ENCODE results near the gene ACR.
"Not testable (repeated sequence)": the region's sequence is repeated elsewhere in the genome, so short reads cannot be mapped to it uniquely, and the experiment has no call there.

The ACR gene

DNA sequence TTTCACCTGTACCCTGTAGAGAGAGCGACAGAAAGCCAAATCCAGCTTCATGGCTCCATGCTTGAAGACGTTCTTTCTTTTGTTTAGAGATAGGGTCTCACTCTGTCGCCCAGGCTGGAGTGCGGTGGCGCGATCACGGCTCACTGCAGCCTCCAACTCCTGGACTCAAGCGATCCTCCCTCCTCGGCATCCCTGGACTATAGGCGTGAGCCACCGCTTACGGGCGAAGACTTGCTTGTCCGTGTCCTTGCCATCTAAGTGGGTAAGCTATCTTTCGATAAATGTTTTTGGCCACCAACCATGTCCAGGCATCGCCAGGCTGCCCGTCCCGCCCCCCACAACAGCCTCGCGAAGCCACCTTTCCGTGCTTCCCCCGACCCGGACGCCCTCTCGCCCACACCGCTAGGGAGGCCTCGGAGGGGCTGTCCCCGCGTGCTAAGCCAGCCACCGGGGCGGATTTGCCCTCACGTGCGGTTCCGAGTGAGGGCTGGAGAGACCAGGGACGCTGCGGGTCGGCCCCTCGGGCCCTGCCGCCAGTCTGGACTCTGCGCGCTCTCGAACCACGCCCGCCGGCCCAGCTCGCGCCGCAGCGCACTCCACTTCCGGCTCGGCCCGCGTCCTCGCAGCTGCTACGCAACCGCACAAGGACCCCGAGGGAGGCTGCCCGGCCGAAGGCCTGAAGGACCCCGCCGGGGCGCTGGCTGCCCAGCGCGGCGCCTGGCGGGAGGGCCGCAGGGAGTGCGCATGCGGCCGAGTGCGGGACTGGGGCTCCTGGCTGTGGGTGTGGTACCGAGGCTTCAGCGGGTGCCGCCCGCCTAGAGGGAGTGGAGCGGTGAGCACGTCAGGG, 45.3 kb downstream of the ACR start, which contains the start of gene RABL2B:
Gene RABL2B, minus strand, starts transcription at position 604 of the 847 bp plus-strand sequence. CDS start 1,342 bp downstream, outside the sequence.
- peak; percentile 56 for DNase-seq

DNA sequence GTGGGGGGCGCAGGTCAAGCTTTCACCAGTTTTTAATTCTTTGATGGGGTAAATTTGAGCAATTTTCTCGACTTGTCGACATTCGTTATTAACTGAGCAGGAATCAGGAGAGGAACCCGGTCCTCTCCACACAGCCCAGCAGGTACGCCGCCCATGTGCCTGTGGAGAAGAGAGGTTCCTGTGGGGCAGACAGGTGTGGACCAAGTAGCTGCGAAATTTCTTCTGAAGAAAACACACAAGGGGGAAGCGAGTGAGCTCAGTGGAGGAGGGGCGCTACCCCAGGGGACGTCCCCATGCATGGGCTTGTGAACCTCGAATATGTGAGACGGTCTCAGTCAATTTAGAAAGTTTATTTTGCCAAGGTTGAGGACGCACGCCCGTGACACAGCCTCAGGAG, 45.9 kb downstream of the ACR start:
- not testable (repeated sequence) for DNase-seq

DNA sequence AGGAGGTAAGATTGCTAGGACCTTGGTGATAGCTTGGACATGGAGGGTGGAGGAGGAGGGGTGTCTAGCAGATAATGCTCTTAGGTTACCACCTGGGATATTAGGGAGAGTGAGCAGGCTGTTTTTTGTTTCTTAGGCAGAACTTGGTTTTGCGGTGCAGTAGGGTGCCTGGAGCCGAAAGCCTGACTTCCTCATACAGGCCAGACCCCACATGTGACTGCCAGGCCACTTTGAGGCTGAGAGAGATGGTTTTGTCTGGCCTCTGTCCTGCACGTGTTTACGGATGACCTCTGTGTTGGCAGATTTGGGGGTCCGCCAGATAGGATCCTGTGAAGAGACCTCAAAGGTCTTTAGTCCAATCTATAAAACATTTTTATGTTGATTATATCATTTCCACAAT, 47.3 kb downstream of the ACR start:
- DNase-seq = not testable (repeated sequence)

DNA sequence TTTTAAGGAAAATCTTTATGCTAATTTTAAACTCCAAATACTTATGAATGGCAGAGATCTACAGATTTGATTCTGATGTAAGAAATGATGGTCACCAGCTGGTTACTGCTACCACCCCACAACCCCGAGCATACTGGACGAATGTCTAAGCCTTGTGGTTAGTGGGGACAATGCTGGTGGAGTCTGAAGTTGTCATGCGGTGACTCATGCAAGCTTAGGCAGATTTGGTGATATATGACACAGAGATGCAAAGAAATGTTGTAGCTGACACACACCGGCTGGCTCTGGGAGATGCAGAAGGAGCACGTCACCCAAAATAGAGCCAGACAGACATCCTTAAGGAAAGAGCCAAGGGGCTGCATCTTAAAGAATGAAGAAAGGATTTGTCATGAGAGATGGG, 48.9 kb downstream of the ACR start:
- not testable (repeated sequence) for DNase-seq
